ENCODE measurements around the gene UACA.

- TF ChIP-seq EZH2 (IDR thresholded peaks at IDR 0.05; ENCODE audit: low read length): no peak
- TF ChIP-seq CTCF (optimal IDR thresholded peaks at IDR 0.05 in 1 of 3, IDR thresholded peaks at IDR 0.05 in 1 of 3, conservative IDR thresholded peaks at IDR 0.05 in 1 of 3; ENCODE audit: extremely low read depth in 1 of 3, insufficient read depth in 2 of 3, low read length in 3 of 3): no peak
These were observed 34.2 kb downstream of the UACA start for GRCh38 chr15:70729164-70729563.
